HCT116 (cell line): ENCODE data around the gene WNT3A.

Source experiments
- CEBPB ChIP-seq: IDR thresholded peaks from 2 replicates; pipeline ENCODE4 v1.6.1; 2012; ENCODE audit warnings: low read depth
- EZH2 ChIP-seq: fragments of 200-600 bp; sonication (generic); IDR thresholded peaks from 2 replicates; pipeline ENCODE4 v1.6.1; 2017; ENCODE audit warnings: antibody characterized with exemption, mixed run types
- JUND ChIP-seq: IDR thresholded peaks from 2 replicates; pipeline ENCODE4 v1.6.1; 2012
- POLR2A ChIP-seq: IDR thresholded peaks from 2 replicates; pipeline ENCODE4 v1.7.0; 2011; ENCODE audit warnings: borderline replicate concordance; ENCODE audit not compliant: insufficient read depth, insufficient read length; ENCODE audit errors: extremely low read depth
- POLR2AphosphoS5 ChIP-seq: IDR thresholded peaks from 2 replicates; pipeline ENCODE4 v1.6.1; 2011; ENCODE audit warnings: mild to moderate bottlenecking, low read depth, low read length, moderate library complexity
- RAD21 ChIP-seq: IDR thresholded peaks from 2 replicates; pipeline ENCODE4 v1.6.1; 2012; ENCODE audit warnings: low read depth, mild to moderate bottlenecking
- SIN3A ChIP-seq: IDR thresholded peaks from 2 replicates; pipeline ENCODE4 v1.6.1; 2012; ENCODE audit warnings: low read depth
- TCF7L2 ChIP-seq: IDR thresholded peaks from 2 replicates; pipeline ENCODE4 v1.7.0; 2011; ENCODE audit warnings: borderline replicate concordance, inconsistent platforms; ENCODE audit not compliant: insufficient read depth, insufficient read length; ENCODE audit errors: extremely low read depth
- TF ChIP-seq, protein P1 (sequence below), 3 experiments: fragments of 200-600 bp in 1 of 3; sonication (generic) in 1 of 3; IDR thresholded peaks in 2 of 3; conservative IDR thresholded peaks in 1 of 3; 2 replicates each; pipeline ENCODE4 v1.5.1; 2012 to 2017; ENCODE audit warnings: low read depth in 2 of 3, low read length in 2 of 3, antibody characterized with exemption in 1 of 3, borderline replicate concordance in 1 of 3, control low read depth in 1 of 3, mild to moderate bottlenecking in 1 of 3, mixed read lengths in 1 of 3, mixed run types in 1 of 3, moderate library complexity in 1 of 3; ENCODE audit not compliant: insufficient read depth in 1 of 3
- TF ChIP-seq, protein P2 (sequence below): IDR thresholded peaks from 2 replicates; pipeline ENCODE4 v1.6.1; 2012

- TF ChIP-seq, protein P1, sequence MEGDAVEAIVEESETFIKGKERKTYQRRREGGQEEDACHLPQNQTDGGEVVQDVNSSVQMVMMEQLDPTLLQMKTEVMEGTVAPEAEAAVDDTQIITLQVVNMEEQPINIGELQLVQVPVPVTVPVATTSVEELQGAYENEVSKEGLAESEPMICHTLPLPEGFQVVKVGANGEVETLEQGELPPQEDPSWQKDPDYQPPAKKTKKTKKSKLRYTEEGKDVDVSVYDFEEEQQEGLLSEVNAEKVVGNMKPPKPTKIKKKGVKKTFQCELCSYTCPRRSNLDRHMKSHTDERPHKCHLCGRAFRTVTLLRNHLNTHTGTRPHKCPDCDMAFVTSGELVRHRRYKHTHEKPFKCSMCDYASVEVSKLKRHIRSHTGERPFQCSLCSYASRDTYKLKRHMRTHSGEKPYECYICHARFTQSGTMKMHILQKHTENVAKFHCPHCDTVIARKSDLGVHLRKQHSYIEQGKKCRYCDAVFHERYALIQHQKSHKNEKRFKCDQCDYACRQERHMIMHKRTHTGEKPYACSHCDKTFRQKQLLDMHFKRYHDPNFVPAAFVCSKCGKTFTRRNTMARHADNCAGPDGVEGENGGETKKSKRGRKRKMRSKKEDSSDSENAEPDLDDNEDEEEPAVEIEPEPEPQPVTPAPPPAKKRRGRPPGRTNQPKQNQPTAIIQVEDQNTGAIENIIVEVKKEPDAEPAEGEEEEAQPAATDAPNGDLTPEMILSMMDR (IDR thresholded peaks at IDR 0.05 in 2 of 3, conservative IDR thresholded peaks at IDR 0.05 in 1 of 3; ENCODE audit: borderline replicate concordance in 1 of 3, insufficient read depth in 1 of 3, low read depth in 2 of 3, low read length in 2 of 3) = no peak
- no peak for TF ChIP-seq POLR2A
- TF ChIP-seq POLR2AphosphoS5 = no peak
- TF ChIP-seq RAD21 = no peak
- no peak for TF ChIP-seq JUND
- TF ChIP-seq SIN3A = no peak
- no peak for TF ChIP-seq CEBPB
- TF ChIP-seq TCF7L2 = no peak
- TF ChIP-seq EZH2 = no peak
- TF ChIP-seq, protein P2, sequence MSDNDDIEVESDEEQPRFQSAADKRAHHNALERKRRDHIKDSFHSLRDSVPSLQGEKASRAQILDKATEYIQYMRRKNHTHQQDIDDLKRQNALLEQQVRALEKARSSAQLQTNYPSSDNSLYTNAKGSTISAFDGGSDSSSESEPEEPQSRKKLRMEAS = no peak
These were observed 103.8 kb downstream of the WNT3A start for GRCh38 chr1:228110556-228110955.
